ENCODE measurements around the gene TTLL5.

Gene TTLL5

GRCh38 chr14:75996488-75996887 is 335.4 kb downstream of the TTLL5 start:
- Histone ChIP-seq H2BK120ac (ENCODE audit: low read depth, low read length) (no peak overlapping the region), H3K9me3 (replicated peaks in 1 of 2; ENCODE audit: control insufficient read depth in 2 of 2, insufficient read depth in 1 of 2, low read depth in 1 of 2, low read length in 2 of 2) (no peaks in the 10 kb centered on the region), H4K8ac (ENCODE audit: low read depth, low read length) (no peak overlapping the region), H3K14ac (ENCODE audit: low read length) (no peak overlapping the region), H3K4me3 (ENCODE audit: low read length in 2 of 2) (no peak overlapping the region), H4K91ac (ENCODE audit: low read depth, low read length, poor library complexity) (no peak overlapping the region), H2BK5ac (ENCODE audit: low read length) (no peak overlapping the region), H3K36me3 (replicated peaks in 1 of 2; ENCODE audit: control insufficient read depth in 2 of 2, insufficient read depth in 2 of 2, low read length in 2 of 2) (peaks cover 12 to 93% of the 10 kb centered on the region in 2 donors), H2AK5ac (ENCODE audit: low read depth, low read length) (no peak overlapping the region), H3K9ac (ENCODE audit: low read depth, low read length, poor library complexity) (no peak overlapping the region), H3K4me2 (ENCODE audit: insufficient read depth, low read length, poor library complexity, severe bottlenecking) (no peak overlapping the region), H3K4ac (ENCODE audit: low read length) (no peak overlapping the region), H3K23ac (ENCODE audit: low read depth, low read length, poor library complexity) (no peak overlapping the region), H2BK12ac (ENCODE audit: low read length) (no peak overlapping the region), H3K27me3 (ENCODE audit: control insufficient read depth in 3 of 3, insufficient read depth in 3 of 3, low read depth in 1 of 3, low read length in 3 of 3) (no peaks in the 10 kb centered on the region), H3K27ac (replicated peaks; ENCODE audit: low read length) (no peak overlapping the region), H2BK15ac (ENCODE audit: low read length) (no peak overlapping the region), H2AFZ (ENCODE audit: low read length) (no peak overlapping the region), H3K18ac (ENCODE audit: low read length) (no peak overlapping the region), H3K4me1 (ENCODE audit: control insufficient read depth in 2 of 2, insufficient read depth in 1 of 2, low read depth in 1 of 2, low read length in 2 of 2) (no peaks in the 10 kb centered on the region), H3K79me1 (ENCODE audit: low read depth, low read length) (no peaks in the 10 kb centered on the region)
- WGBS, 2 donors (ENCODE audit: extremely low coverage in 2 of 2, insufficient read length in 2 of 2, insufficient replicate concordance in 1 of 2), result no CpG with 5 or more reads among the region's 1 CpG
- DNase-seq (ENCODE audit: low spot score), result no peak

- H3K79me1 ChIP-seq (ENCODE audit: low read depth, low read length), result no peaks in the 10 kb centered on the region
- peaks cover 1 to 7% of the 10 kb centered on the region in 2 donors for H3K9me3 ChIP-seq (replicated peaks in 1 of 2; ENCODE audit: control insufficient read depth in 2 of 2, insufficient read depth in 1 of 2, low read depth in 1 of 2, low read length in 2 of 2)
- peaks cover 13 to 84% of the 10 kb centered on the region in 2 donors for H3K36me3 ChIP-seq (replicated peaks in 1 of 2; ENCODE audit: control insufficient read depth in 2 of 2, insufficient read depth in 2 of 2, low read length in 2 of 2)
- no peak overlapping the region for H3K14ac ChIP-seq (ENCODE audit: low read length)
- H2BK12ac ChIP-seq (ENCODE audit: low read length), result no peak overlapping the region
- no peak overlapping the region for H4K91ac ChIP-seq (ENCODE audit: low read depth, low read length, poor library complexity)
- no peak overlapping the region for H2AK5ac ChIP-seq (ENCODE audit: low read depth, low read length)
- no peak overlapping the region for H3K27ac ChIP-seq (replicated peaks; ENCODE audit: low read length)
- no CpG with 5 or more reads among the region's 6 CpGs for WGBS, 2 donors (ENCODE audit: extremely low coverage in 2 of 2, insufficient read length in 2 of 2, insufficient replicate concordance in 1 of 2)
- H3K4me3 ChIP-seq (ENCODE audit: low read length in 2 of 2), result no peak overlapping the region
- no peak overlapping the region for H4K8ac ChIP-seq (ENCODE audit: low read depth, low read length)
- no peak overlapping the region for H2BK120ac ChIP-seq (ENCODE audit: low read depth, low read length)
- H3K4me1 ChIP-seq (ENCODE audit: control insufficient read depth in 2 of 2, insufficient read depth in 1 of 2, low read depth in 1 of 2, low read length in 2 of 2), result no peaks in the 10 kb centered on the region
- H2BK15ac ChIP-seq (ENCODE audit: low read length), result no peak overlapping the region
- no peak overlapping the region for H3K23ac ChIP-seq (ENCODE audit: low read depth, low read length, poor library complexity)
- H3K18ac ChIP-seq (ENCODE audit: low read length), result no peak overlapping the region
- H2AFZ ChIP-seq (ENCODE audit: low read length), result no peak overlapping the region
- H3K9ac ChIP-seq (ENCODE audit: low read depth, low read length, poor library complexity), result no peak overlapping the region
- DNase-seq (ENCODE audit: low spot score), result no peak
- no peaks in the 10 kb centered on the region for H3K27me3 ChIP-seq (ENCODE audit: control insufficient read depth in 3 of 3, insufficient read depth in 3 of 3, low read depth in 1 of 3, low read length in 3 of 3)
- no peak overlapping the region for H2BK5ac ChIP-seq (ENCODE audit: low read length)
- no peak overlapping the region for H3K4ac ChIP-seq (ENCODE audit: low read length)
- no peak overlapping the region for H3K4me2 ChIP-seq (ENCODE audit: insufficient read depth, low read length, poor library complexity, severe bottlenecking)
These were observed 338.6 kb downstream of the TTLL5 start for GRCh38 chr14:75999511-76000190.

- Histone ChIP-seq H3K27ac (replicated peaks; ENCODE audit: low read length) (no peak overlapping the region), H3K4me2 (ENCODE audit: insufficient read depth, low read length, poor library complexity, severe bottlenecking) (no peak overlapping the region), H3K27me3 (ENCODE audit: control insufficient read depth in 3 of 3, insufficient read depth in 3 of 3, low read depth in 1 of 3, low read length in 3 of 3) (no peaks in the 10 kb centered on the region), H3K4ac (ENCODE audit: low read length) (no peak overlapping the region), H3K18ac (ENCODE audit: low read length) (no peak overlapping the region), H2BK5ac (ENCODE audit: low read length) (no peak overlapping the region), H4K8ac (ENCODE audit: low read depth, low read length) (no peak overlapping the region), H3K4me1 (ENCODE audit: control insufficient read depth in 2 of 2, insufficient read depth in 1 of 2, low read depth in 1 of 2, low read length in 2 of 2) (no peaks in the 10 kb centered on the region), H4K91ac (ENCODE audit: low read depth, low read length, poor library complexity) (no peak overlapping the region), H2BK15ac (ENCODE audit: low read length) (no peak overlapping the region), H3K36me3 (replicated peaks in 1 of 2; ENCODE audit: control insufficient read depth in 2 of 2, insufficient read depth in 2 of 2, low read length in 2 of 2) (peaks cover 19 to 80% of the 10 kb centered on the region in 2 donors), H2BK12ac (ENCODE audit: low read length) (no peak overlapping the region), H3K9me3 (replicated peaks in 1 of 2; ENCODE audit: control insufficient read depth in 2 of 2, insufficient read depth in 1 of 2, low read depth in 1 of 2, low read length in 2 of 2) (peaks cover 4 to 12% of the 10 kb centered on the region in 2 donors), H2AK5ac (ENCODE audit: low read depth, low read length) (no peak overlapping the region), H3K14ac (ENCODE audit: low read length) (no peak overlapping the region), H3K4me3 (ENCODE audit: low read length in 2 of 2) (no peak overlapping the region), H2BK120ac (ENCODE audit: low read depth, low read length) (no peak overlapping the region), H3K79me1 (ENCODE audit: low read depth, low read length) (no peaks in the 10 kb centered on the region), H3K23ac (ENCODE audit: low read depth, low read length, poor library complexity) (no peak overlapping the region), H2AFZ (ENCODE audit: low read length) (no peak overlapping the region), H3K9ac (ENCODE audit: low read depth, low read length, poor library complexity) (no peak overlapping the region)
- no CpG with 5 or more reads among the region's 1 CpG for WGBS, 2 donors (ENCODE audit: extremely low coverage in 2 of 2, insufficient read length in 2 of 2, insufficient replicate concordance in 1 of 2)
- DNase-seq (ENCODE audit: low spot score), result no peak
These were observed 341.3 kb downstream of the TTLL5 start for GRCh38 chr14:76002383-76002782.

All from neuronal stem cell (in vitro differentiated cells).